LNCAP (cell line): ENCODE data around the gene ATP6V0A1.

Source experiments
- TF ChIP-seq, protein P1 (sequence below): fragments of 450-650 bp; IDR thresholded peaks from 2 replicates; pipeline ENCODE4 v1.5.1; 2017; ENCODE audit warnings: mild to moderate bottlenecking

The ATP6V0A1 gene

DNA sequence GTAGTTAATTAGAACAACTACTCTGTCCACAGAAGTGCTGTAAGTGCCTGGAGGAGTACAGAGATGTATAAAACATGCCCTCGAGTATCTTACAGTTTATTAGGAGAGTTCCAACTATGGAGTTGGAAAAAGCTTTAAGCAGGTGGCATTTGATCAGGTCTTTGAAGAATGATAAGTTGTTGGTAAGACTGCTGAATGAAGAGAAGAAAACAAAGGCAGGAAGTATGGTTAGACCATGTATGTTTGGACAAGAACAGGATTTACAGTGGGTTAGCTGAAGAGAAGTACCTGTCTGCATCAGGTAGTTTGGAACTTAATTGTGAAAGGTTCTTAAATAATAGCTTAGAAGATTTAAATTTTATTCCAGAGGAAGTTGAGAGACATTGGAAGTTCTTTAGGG lies 29.4 kb downstream of the ATP6V0A1 start:
- TF ChIP-seq, protein P1, sequence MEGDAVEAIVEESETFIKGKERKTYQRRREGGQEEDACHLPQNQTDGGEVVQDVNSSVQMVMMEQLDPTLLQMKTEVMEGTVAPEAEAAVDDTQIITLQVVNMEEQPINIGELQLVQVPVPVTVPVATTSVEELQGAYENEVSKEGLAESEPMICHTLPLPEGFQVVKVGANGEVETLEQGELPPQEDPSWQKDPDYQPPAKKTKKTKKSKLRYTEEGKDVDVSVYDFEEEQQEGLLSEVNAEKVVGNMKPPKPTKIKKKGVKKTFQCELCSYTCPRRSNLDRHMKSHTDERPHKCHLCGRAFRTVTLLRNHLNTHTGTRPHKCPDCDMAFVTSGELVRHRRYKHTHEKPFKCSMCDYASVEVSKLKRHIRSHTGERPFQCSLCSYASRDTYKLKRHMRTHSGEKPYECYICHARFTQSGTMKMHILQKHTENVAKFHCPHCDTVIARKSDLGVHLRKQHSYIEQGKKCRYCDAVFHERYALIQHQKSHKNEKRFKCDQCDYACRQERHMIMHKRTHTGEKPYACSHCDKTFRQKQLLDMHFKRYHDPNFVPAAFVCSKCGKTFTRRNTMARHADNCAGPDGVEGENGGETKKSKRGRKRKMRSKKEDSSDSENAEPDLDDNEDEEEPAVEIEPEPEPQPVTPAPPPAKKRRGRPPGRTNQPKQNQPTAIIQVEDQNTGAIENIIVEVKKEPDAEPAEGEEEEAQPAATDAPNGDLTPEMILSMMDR = no peak

DNA sequence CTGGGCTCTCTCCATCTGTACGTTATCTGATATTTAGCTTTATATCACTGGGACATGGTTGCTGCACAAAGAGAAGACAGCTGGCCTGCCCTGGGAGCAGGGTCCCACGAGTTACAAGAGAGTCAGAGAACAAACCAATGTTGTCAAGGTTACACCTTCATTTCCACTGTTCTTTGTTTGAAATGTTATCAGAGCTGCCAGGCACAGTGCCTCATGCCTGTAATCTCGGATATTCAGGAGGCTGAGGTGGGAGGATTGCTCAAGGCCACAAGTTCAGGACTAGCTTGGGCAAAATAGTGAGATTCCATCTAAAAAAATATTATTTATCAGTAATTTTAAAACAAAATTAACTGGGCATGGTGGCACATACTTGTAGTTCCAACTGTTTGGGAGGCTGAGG lies 34.6 kb downstream of the ATP6V0A1 start:
- TF ChIP-seq, protein P1 = no peak

DNA sequence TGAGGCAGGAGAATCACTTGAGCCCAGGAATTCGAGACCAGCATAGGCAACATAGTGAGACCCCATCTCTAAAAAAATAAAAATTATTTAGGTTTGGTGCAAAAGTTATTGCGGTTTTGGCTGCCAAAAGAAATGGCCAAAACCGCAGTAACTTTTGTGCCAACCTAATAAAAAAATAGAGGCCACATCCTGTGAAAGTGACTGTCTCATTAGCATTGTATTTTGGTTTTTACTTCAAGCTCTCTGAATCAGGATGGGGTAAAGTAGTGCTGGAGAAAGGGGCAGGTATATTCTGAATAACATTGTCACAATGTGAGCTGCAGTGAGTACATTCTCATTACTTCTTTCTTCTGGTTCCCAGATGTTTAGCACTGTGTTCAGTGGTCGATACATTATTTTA lies 36.0 kb downstream of the ATP6V0A1 start:
- TF ChIP-seq, protein P1 = no peak

DNA sequence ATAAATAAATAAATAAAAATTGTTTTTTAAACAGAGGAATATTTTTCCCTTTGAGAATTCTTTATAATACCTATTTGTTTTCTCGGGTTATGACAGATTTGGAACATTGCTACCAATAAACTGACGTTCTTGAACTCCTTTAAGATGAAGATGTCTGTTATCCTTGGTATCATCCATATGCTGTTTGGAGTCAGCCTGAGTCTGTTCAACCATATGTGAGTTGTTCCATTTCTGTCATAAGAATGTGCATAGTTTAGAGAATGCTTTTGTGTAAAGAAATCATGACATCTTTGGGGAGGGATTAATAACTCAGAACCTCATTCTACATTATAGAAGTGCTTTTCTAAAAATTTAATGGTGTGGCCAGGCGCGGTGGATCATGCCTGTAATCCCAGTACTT lies 40.1 kb downstream of the ATP6V0A1 start:
- TF ChIP-seq, protein P1 = no peak

DNA sequence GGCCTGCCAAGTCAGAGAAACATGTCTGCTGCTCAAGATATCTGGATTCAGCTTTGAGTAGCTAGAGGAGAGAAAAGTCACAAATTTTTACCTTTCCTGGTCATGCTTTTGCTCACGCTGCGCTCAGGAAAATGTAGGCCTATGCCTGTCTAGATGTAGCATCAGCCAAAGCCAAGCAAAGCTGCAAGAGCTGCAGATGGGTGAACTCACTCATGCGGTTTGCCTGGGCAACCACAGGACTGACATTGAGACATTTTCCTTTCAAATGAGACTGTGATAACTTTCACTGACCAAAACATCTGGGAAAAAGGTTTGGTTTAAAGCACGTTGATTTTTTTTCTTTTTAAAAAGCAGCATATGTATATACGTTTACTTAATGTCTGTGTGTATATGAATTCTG lies 43.4 kb downstream of the ATP6V0A1 start:
- TF ChIP-seq, protein P1 = no peak

DNA sequence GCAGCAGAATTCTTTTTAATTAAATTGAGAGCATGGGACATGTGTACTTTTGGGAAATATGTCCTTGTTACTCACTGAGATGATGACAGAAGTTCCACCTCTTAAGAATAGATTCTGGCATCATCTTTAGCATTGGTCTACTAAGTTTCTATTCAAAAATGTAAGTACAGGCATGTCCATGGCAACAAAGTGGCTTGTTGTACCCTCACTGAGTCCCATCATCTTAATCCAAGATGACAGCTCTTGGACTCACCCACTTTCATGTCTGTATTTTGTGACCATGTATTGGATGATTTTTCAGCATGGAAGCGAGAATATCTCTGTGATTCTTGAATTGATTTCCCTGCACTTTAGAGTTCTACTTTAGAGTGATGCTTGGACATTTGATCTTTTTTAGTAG lies 44.2 kb downstream of the ATP6V0A1 start:
- TF ChIP-seq, protein P1 = no peak

DNA sequence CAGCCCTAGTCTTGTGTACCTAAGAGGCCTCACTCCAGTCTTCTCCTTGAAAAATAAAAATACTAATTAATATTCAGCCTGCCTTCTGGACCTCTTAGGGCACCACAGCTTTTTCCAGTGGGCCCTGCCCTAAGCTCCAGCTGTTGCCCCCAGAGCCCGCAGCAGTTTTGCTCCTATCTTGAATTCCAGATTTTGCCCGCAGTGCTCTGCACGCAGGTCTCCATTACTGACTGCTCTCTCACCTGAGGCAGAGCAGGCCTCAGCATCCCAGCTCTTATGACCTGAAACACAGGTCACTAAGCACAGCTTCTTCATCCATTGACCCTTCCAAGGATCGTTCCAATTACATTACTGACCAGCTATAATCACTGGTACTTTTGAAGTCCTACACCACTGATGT lies 49.0 kb downstream of the ATP6V0A1 start:
- TF ChIP-seq, protein P1 = no peak

DNA sequence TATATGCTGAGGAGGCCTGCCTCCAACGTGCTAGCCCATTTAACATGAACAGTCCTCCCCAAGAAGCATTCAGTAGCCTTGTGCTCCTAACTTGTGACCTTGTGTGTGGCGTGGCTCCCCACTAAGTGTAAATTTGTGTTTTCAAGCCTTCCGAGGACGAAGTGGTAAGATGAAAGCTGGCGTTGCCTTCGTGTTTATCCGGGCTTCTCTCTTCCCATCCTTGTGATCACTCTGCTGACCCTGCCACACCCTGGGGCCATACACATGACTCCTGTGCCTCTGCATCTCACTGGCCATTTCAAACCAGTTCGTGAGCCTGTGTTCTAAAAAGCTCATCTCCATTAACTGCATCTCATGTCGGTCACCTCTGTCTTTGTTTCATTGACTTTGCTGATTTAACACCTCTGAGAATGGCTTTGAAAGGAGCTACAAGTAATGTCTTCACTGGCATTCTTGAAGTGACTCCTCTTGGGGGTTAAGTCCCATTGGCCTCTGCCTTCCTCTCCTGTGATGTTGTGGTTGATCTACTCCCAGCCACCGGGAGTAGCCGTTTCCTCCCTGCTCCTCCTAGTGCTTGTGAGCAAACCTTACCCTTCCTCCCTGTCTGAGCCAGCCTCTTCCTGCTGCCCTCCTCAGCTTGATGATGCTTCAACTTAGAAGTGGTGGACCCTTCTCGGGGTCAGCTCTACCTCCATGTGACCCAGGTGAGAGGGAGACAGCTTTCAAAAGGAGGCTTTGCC lies 49.9 kb downstream of the ATP6V0A1 start:
- TF ChIP-seq, protein P1 = no peak
